ENCODE measurements around the gene NPVF. TPM values are rescaled to one million over a fixed set of nuclear protein-coding genes. Genes with fewer than 3 reads are reported as not detected.

Gene NPVF
- polyA plus RNA-seq, 2 of the 4 experiments (the other 2 are of a cell fraction), result not detected

GRCh38 chr7:25242678-25243077, 14.4 kb upstream of the NPVF start:
- Histone ChIP-seq H3K4me3 (no peak overlapping the region), H3K4me2 (no peak overlapping the region), H3K27ac (no peak overlapping the region), H3K9me3 (no peaks in the 10 kb centered on the region), H3K4me1 (no peaks in the 10 kb centered on the region)
- CTCF ChIA-PET, result interaction anchor here (1.2 to 1.3 kb wide), 2 partner anchors 15 to 17 kb away, joined by 3 read pairs; no protein-coding TSS in a partner anchor
- TF ChIP-seq KDM1A (IDR thresholded peaks at IDR 0.05; ENCODE audit: low read depth) (no peak), USF2 (IDR thresholded peaks at IDR 0.05) (no peak), FOXS1 (CRISPR knock-in tag; IDR thresholded peaks at IDR 0.05) (no peak), HES2 (IDR thresholded peaks at IDR 0.05) (no peak), MAZ (IDR thresholded peaks at IDR 0.05; ENCODE audit: borderline replicate concordance, low read depth, low read length) (no peak), HOXA7 (CRISPR knock-in tag; IDR thresholded peaks at IDR 0.05) (no peak), CHD4 (IDR thresholded peaks at IDR 0.05; ENCODE audit: borderline replicate concordance) (no peak), NPAS2 (CRISPR knock-in tag; IDR thresholded peaks at IDR 0.05; ENCODE audit: borderline replicate concordance) (no peak), FOSL2 (IDR thresholded peaks at IDR 0.05) (no peak), FOSL2 (CRISPR knock-in tag; IDR thresholded peaks at IDR 0.05) (no peak), ZC3H11A (IDR thresholded peaks at IDR 0.05) (no peak), ESRRA (IDR thresholded peaks at IDR 0.05; ENCODE audit: borderline replicate concordance, low read length) (no peak), HOXB13 (CRISPR knock-in tag; IDR thresholded peaks at IDR 0.05; ENCODE audit: low read depth) (no peak), ZFP36 (IDR thresholded peaks at IDR 0.05; ENCODE audit: borderline replicate concordance, partially characterized antibody) (no peak), CHD2 (IDR thresholded peaks at IDR 0.05; ENCODE audit: low read length, partially characterized antibody) (no peak), HOXB5 (CRISPR knock-in tag; IDR thresholded peaks at IDR 0.05) (no peak), PHF8 (IDR thresholded peaks at IDR 0.05; ENCODE audit: borderline replicate concordance, low read depth) (no peak)
- DNase-seq (ENCODE audit: low read depth in 1 of 2, low spot score in 1 of 2) (no peak), FAIRE-seq (no peak), ATAC-seq (no peak)
- POLR2A ChIA-PET, result no interaction called here
- WGBS (ENCODE audit: missing lambda C conversion rate), result 15% methylated on average over 1 of the region's 1 CpG

GRCh38 chr7:25240896-25241295, 12.6 kb upstream of the NPVF start:
- CTCF ChIA-PET, result interaction anchor here (1.2 to 1.3 kb wide), 2 partner anchors 18 to 321 kb away, joined by 3 read pairs; no protein-coding TSS in a partner anchor

More at GRCh38 chr7:25240896-25241295, 12.6 kb upstream of the NPVF start:
- no peak for FAIRE-seq
- TF ChIP-seq ELK1 (IDR thresholded peaks at IDR 0.05; ENCODE audit: low read depth, low read length), result no peak
- TF ChIP-seq GATA3 (IDR thresholded peaks at IDR 0.05; ENCODE audit: borderline replicate concordance), result no peak
- no peak for TF ChIP-seq RAD21 (conservative IDR thresholded peaks at IDR 0.05 in 1 of 2, IDR thresholded peaks at IDR 0.05 in 1 of 2)
- no peak for TF ChIP-seq ZSCAN20 (CRISPR knock-in tag; IDR thresholded peaks at IDR 0.05)
- TF ChIP-seq HDAC2 (IDR thresholded peaks at IDR 0.05), result no peak
- TF ChIP-seq HOXB13 (CRISPR knock-in tag; IDR thresholded peaks at IDR 0.05; ENCODE audit: low read depth), result no peak
- no peak for TF ChIP-seq CEBPB (IDR thresholded peaks at IDR 0.05)
- no peak for TF ChIP-seq HEYL (CRISPR knock-in tag; IDR thresholded peaks at IDR 0.05)
- no peak for TF ChIP-seq E2F6 (IDR thresholded peaks at IDR 0.05; ENCODE audit: borderline replicate concordance, low read depth)
- ATAC-seq, result no peak
- DNase-seq (ENCODE audit: low read depth in 1 of 2, low spot score in 1 of 2), result no peak
- no peak overlapping the region for H3K4me3 ChIP-seq
- no peaks in the 10 kb centered on the region for H3K4me1 ChIP-seq
- H3K27ac ChIP-seq, result no peak overlapping the region
- H3K9me3 ChIP-seq, result no peaks in the 10 kb centered on the region
- no peak overlapping the region for H3K4me2 ChIP-seq
- POLR2A ChIA-PET, result no interaction called here
